ENCODE measurements around the gene CAND2. TPM values are rescaled to one million over a fixed set of nuclear protein-coding genes. Genes with fewer than 3 reads are reported as not detected.

Gene CAND2
- polyA plus RNA-seq, 3 donors, result 7.3 to 10.4 (median 9.3) TPM

DNA sequence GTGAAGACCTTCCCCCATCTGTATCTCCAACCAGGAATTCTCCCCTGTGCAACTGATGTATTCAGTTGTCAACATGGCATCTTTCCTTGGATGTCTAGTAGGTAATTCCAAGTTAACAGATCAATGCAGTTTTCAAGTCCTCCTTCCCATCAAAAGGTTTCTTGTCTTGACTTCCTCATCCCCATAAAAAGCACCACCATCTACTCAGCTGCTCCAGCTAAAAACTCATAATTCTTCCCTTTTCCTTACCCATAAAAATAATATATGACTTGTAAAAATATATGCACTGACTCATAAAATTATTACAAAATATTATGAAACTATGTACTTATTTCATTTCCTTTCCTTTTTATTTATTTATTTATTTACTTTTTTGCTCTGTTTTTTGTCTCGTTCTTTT lies 5.0 kb upstream of the CAND2 start:
- no peak for DNase-seq (ENCODE audit: extremely low read depth in 1 of 11, low read depth in 9 of 11, low spot score in 4 of 11)

DNA sequence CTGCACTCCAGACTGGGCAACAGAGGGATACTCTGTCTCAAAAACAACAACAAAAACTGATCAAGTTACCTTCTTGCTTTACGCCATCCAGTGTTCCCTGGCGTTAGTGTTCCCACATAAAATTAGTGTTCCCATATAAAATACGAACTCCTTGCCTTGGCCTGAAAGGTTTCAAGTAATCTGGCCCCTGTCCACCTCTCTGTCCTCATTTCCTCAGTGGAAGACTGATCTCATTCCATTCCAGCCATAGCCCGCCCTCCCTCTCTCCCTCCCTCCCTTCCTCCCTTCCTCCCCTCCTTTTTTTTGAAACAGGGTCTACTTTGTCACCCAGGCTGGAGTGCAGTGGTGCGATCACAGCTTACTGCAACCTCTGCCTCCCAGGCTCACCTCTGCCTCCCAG lies 2.8 kb upstream of the CAND2 start:
- no peak for DNase-seq (ENCODE audit: extremely low read depth in 1 of 11, low read depth in 9 of 11, low spot score in 4 of 11)

DNA sequence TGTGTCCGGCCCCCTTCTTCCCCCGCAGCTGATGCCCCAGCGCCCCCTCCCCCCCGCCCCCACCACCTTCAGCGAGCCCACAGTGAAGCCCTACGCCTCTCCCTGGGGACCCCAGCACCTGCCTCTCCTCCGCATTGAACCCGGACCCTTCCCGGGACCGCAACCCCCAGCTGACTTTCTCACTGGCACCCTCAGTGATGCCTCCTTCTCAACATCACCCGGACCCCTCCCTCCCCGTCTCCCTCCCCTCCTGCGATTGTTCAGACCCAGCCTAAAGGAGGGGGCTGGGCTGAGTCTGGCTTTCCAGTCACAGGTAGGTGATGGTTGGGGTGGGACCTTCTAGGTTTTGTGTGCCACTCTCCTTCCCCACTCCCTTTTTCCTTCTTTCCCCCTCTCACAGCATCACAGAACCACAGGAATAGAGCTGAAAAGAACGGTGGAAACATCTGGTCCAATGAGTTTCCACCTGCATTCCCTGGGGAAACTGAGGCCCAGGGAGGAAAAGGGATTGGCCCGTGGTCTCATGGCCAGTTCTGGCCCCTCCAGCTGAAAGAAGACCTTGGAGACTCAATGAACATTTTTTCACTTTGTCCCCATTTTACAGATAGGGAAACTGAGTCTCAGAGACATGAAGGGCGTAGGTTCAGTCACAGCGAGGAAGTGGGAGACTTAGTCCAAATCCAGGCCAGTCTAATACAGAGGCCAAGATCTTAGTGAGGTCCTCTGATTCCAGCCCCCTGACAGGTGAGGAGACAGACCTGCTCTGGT lies 828 bp downstream of the CAND2 start:
- DNase-seq (ENCODE audit: extremely low read depth in 1 of 11, low read depth in 9 of 11, low spot score in 4 of 11), result no peak

DNA sequence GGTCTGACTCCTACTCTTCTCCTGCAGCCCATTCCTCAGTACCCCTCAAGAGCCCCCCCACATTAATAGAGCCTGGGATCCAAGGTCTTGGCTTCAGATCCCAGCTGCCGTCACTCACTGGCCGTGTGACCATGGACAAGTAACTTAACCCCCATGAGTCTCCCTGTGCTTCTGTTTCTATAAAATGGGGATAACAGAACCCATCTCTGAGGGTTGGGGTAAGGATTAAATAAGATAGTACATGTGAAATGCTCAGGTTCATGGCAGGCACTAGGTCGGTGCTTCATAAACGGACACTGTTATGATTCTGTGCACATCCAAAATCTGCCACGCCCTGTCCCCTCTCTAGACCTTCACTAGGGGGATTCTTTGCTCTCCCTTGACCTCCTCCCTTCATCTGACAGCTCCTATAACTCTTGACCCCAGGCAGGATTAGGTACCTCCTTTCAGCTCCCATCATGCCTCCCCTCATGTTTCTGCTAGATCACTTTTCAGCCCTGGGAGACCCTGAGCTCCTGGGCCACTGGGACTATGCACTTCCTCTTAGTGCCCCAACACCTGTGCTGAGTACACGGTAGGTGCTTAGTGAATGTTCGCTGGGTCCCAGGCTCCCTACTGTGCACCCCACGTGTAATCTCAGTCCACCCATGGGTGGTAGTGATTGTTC lies 1.5 kb downstream of the CAND2 start:
- DNase-seq (ENCODE audit: extremely low read depth in 1 of 11, low read depth in 9 of 11, low spot score in 4 of 11), result no peak

DNA sequence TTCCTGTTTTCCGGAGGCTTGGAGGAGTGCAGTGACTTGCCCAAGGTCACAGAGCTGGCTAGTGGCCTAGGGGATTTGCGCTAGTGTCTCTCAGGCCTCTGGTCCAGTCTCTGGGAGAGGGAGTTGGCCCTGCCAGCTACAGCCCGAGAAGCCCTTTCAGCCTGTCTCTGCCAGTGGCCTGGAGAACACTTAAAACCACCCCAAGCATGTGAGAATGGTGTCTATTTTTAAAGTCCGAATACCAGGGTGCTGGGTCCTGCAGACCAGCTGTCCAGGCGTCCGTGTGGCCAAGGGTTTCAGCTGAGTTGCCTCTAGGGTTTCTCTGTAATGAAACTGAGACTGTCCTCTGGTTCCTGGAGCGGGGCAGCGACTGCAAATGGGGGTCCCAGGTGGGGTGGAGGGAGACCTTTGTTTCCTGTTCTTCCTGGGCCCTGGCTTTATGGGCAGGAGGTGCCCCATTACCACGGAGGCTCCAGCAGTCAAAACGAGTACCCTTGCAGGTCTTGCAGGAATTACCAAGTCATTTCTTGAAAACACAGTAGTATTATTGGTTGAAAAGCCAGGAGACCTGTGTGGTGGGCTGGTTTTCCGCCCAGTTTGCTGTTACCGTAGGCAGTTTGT lies 2.2 kb downstream of the CAND2 start:
- DNase-seq (ENCODE audit: extremely low read depth in 1 of 11, low read depth in 9 of 11, low spot score in 4 of 11), result no peak

DNA sequence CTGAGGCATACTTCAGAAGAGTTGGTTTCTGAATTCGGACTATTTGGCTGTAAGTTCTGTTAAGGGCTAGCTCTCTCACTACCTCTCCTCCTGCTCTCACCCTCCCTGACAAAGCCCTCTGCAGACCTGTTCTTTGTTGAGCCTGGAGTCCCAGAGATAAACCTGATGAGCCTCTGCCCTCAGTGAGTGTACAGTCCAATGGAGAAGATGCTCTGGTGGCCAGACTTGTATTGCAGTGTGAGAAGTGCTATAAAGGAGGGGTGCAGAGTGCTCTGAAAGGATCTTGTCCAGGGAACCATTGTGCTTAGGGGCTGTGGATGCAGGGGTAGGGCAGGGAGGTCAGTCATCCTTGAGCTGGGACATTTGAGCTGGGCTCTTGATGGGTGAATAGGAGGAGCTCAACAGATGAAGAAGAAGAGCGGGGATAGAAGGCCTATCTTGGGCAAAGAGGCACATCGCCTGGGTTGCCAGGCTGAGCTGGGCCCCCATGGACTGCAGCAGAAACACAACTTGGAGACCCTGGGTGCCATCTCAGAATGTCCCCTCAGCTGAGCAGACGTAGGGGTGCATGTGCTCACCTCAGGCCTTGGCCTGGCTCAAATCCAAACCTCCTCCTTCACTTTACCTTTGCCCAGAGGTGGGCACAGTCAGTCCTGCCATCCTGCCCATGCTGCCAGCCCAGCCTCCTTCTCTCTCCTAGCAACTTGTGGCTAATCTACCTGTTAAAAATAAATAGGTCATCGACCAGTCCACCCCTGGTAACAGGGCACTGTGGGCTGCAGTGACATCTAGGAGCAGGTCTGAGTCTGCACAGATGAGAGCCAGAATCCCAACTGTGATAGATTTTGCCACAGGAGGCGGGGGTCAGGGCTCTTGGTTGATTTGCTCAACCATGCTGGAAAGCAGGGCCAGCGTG lies 3.3 kb downstream of the CAND2 start:
- no peak for DNase-seq (ENCODE audit: extremely low read depth in 1 of 11, low read depth in 9 of 11, low spot score in 4 of 11)

DNA sequence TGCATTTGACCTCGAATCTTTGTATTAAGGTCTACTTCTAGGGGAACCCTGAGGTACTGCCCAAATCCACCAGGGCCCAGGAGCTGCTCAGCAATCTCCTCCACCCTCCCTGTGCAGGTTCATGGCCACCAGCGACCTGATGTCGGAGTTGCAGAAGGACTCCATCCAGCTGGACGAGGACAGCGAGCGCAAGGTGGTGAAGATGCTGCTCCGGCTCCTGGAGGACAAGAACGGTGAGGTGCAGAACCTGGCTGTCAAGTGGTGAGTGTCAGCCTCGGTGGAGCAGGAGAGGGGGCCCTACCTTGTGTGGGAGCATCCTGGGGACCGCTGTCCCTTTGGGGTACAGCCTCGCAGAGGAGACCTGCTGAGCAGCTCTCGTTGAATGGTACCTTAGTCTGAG lies 6.9 kb downstream of the CAND2 start:
- no peak for DNase-seq (ENCODE audit: extremely low read depth in 1 of 11, low read depth in 9 of 11, low spot score in 4 of 11)

DNA sequence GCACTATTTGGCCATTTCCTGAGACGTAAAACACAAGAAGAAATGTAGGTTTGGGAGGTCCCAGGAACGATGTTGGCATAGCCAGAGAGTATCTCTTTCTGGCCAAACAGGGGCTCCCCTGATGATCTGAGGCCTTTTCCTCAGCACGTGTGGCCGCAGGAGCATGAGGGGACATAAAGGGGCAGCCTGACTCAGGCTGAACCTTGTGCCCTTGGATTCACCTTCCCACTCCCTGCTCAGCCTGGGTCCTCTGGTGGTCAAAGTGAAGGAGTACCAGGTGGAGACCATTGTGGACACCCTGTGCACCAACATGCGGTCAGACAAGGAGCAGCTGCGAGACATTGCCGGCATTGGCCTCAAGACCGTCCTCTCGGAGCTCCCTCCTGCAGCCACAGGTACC lies 10.6 kb downstream of the CAND2 start:
- DNase-seq (ENCODE audit: extremely low read depth in 1 of 11, low read depth in 9 of 11, low spot score in 4 of 11), result no peak

DNA sequence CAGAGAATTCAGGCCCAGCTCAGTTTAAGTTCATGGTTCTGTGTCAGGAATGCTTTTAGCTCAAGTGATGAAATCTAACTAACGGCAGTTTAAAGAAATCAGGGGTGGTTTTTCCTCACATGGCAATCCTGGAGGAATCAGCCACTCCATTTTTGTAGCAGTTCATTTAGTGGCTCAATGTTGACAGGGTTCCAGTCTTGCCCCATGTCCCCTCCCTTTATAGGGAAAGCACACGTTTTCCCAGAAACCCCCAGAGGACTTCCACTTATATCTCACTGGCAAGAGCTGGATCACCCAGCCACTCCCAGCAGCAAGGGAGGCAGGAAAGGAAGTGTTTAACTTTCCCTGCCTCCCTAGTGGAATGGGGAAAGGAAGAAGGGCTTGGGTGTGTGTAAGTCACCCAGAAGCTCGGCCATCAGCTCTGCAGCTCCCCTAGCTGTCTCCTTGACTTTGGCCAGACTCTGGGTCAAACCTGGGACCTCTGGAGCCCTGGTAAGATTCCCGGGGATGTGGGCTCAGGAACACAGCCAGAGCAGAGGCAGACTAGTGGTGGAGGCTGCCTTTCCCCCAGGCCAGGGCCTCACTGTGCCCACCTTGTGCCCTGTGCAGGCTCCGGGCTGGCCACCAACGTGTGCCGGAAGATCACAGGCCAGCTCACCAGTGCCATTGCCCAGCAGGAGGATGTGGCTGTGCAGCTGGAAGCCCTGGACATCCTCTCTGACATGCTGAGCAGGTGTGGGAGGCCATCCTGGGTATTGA lies 11.3 kb downstream of the CAND2 start:
- no peak for DNase-seq (ENCODE audit: extremely low read depth in 1 of 11, low read depth in 9 of 11, low spot score in 4 of 11)

DNA sequence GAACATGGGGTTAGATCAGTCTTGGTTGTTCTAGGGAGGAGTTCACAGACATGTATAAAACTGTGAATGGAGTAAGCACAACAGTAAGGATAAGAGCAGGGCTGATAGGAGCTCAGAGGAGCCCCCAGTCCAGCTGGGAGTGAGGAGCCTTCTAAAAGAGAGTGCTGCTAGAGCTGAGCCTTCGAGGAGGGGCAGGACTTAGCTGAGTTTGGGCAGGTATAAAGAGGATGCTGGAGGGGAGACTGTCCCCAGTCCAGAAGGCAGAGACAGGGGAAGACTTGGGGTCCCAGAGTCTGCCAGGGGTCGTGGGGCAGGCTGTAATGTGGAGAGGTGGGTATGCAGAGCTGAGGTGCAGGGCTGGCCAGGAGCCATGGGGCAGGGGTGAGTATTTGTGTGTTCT lies 12.1 kb downstream of the CAND2 start:
- DNase-seq (ENCODE audit: extremely low read depth in 1 of 11, low read depth in 9 of 11, low spot score in 4 of 11), result no peak

DNA sequence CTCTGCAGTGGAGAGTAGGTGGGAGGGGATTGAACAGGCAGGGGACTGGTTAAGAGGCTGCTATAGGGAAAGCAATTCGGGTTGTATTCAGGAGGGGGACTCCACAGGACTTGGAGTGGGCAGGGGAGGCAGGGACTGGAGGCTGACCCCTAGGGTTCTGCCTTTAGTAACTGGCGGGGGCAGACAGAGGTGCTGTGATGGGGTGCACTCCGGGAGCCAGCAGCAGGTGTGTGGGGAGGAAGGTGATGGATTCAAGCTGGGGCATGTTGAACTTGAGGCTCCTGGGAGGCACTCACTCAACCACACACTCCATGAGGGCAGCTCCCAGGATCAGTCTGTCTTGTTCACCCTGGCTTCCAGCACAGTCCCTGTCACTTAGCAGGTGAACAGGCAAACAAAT lies 12.5 kb downstream of the CAND2 start:
- DNase-seq (ENCODE audit: extremely low read depth in 1 of 11, low read depth in 9 of 11, low spot score in 4 of 11), result no peak

DNA sequence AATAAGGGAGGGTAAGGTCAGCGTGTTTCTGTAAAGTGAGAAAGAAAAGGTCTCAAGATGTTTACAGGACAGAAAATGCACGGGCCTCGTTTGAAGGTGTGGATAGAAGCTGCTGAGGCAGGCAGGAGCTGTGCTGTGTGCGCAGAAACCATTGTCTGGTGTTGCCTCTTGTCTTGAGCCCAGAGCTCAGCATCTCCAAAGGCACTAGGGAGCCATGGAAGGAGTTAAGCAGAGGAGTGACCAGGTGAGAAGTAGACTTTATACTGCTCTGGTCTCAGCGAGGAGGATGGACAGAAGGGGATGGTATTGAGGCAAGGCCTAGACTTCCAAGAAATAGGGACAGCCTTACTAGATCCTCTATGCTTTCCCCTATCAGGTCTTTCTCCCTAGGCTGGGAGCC lies 13.0 kb downstream of the CAND2 start:
- DNase-seq (ENCODE audit: extremely low read depth in 1 of 11, low read depth in 9 of 11, low spot score in 4 of 11), result no peak

DNA sequence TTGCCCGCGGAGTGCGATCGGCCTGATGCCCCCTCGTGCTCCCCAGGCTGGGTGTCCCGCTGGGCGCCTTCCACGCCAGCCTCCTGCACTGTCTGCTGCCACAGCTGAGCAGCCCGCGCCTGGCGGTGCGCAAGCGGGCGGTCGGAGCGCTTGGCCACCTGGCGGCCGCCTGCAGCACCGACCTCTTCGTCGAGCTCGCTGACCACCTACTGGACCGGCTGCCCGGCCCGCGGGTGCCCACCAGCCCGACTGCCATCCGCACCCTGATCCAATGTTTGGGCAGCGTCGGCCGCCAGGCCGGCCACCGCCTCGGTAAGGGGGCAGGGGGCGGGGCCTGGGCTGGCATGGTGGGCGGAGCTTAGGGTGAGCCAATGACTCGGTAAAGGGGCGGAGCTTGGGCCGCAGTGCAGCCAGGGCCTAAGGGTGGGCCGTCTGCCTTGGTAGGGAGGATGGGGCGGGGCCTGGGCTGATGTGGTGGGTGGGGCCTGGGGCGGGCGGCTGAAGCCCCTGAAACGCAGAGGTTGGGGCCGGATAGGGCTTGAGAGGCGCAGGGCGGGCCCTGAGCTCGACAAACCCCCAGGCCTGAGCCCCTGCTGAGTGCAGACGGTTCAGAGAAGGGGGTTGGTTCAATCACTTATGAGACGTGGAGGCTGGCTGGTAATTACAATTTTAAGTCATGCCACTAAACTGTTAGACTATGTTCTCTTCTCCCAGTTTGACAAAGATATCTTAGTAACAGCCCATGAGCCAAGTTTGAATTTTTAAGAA lies 13.7 kb downstream of the CAND2 start:
- DNase-seq (ENCODE audit: extremely low read depth in 1 of 11, low read depth in 9 of 11, low spot score in 4 of 11), result peak; percentile 77 to 94 (median 90)

DNA sequence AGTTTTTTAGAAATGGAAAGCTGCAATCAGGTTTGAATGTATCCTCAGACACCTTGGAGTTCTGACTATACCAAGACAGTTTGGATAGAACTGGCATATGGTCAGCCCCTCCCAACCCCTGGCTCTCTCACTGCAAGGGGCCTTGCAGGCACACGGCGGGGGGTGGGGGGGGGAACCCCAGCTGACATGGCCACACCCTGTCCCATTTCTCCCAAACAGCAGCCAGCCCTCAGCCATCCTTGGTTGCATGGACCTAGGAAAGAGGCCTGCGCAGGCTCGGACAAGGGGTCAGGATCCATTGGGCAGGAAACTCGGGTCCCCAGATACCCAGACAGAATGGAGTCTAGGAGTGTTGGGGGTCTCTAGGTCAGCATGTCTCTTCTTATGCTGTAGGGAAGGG lies 14.5 kb downstream of the CAND2 start:
- DNase-seq (ENCODE audit: extremely low read depth in 1 of 11, low read depth in 9 of 11, low spot score in 4 of 11), result no peak

DNA sequence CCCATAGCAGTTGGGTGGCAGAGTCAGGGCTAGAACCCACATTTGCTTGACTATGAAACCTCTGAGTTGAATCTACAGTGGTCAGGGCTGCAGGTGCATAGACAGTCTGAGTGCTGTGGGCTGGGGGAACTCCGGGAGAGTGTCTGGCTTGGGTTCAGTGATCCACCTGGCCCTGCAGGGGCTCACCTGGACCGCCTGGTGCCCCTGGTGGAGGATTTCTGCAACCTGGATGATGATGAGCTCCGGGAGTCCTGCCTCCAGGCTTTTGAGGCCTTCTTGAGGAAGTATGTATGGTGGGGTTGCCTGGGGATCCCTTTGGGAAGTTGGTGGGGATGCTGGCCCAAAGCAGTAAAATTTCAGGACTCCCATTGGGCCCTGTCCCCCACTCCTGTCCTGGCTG lies 16.3 kb downstream of the CAND2 start:
- no peak for DNase-seq (ENCODE audit: extremely low read depth in 1 of 11, low read depth in 9 of 11, low spot score in 4 of 11)

DNA sequence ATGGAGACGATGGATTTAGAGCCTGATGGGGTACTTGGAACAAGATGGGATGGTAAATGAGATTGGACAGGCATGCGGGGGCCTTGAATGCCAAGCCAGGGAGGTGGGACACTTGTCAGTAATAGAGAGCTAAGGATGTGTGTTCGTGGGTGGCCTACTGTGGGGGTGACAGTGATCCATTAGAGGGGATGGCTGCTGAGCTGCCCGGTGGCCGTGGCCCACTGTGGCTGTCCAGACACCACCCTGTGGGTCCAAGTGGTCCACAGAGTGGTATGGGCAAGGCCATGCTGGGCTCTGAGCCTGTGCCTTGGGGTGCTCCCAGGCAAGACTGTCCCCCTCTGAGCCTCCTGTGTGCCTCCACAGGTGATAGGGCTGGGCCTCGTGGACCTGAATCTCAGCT lies 17.5 kb downstream of the CAND2 start:
- DNase-seq (ENCODE audit: extremely low read depth in 1 of 11, low read depth in 9 of 11, low spot score in 4 of 11), result no peak

DNA sequence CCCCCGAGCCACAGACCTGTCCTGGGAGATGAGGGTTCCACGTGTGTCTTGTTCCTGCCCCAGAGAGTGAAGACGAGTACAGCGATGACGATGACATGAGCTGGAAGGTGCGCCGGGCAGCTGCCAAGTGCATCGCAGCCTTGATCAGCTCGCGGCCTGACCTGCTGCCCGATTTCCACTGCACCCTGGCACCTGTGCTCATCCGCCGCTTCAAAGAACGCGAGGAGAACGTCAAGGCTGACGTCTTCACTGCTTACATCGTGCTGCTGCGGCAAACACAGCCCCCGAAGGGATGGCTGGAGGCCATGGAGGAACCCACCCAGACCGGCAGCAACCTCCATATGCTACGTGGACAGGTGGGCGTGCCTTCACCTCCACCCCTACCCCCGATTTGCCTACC lies 18.6 kb downstream of the CAND2 start:
- no peak for DNase-seq (ENCODE audit: extremely low read depth in 1 of 11, low read depth in 9 of 11, low spot score in 4 of 11)

DNA sequence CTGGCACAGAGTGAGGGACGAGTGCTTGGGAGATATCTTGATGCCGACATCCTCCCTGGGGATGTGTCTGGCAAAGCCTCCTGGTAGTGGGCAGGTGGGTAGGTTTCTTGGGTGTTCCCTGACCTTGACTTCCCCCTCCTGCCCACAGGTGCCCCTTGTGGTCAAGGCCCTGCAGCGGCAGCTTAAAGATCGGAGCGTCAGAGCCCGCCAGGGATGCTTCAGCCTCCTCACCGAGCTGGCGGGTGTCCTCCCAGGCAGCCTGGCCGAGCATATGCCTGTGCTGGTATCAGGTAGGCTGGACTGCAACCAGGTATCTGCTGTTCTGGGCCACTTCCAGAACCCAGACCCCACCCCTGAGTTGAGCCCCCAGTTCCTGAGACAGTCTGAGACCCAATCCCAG lies 19.2 kb downstream of the CAND2 start:
- no peak for DNase-seq (ENCODE audit: extremely low read depth in 1 of 11, low read depth in 9 of 11, low spot score in 4 of 11)
